Esophagus (tissue), 2 donors: ENCODE results near the gene DYNC1LI1. TPM values are rescaled to one million over a fixed set of nuclear protein-coding genes. Genes with fewer than 3 reads are reported as not detected.

Experiments
- H3K27ac ChIP-seq, 2 donors: one replicate each; pipeline ENCODE4 v1.5.1; 2013; ENCODE audit warnings: low read depth in 2 of 2, mild to moderate bottlenecking in 2 of 2, inconsistent platforms in 1 of 2, low read length in 1 of 2, moderate library complexity in 1 of 2
- H3K27me3 ChIP-seq, 2 donors: one replicate each; pipeline ENCODE4 v1.6.1; 2013; ENCODE audit warnings: low read length in 2 of 2, control low read depth in 1 of 2, mild to moderate bottlenecking in 1 of 2; ENCODE audit not compliant: insufficient read depth in 2 of 2, control insufficient read depth in 1 of 2
- H3K36me3 ChIP-seq, 2 donors: one replicate each; pipeline ENCODE4 v1.6.1; 2013; ENCODE audit warnings: low read length in 1 of 2; ENCODE audit not compliant: control insufficient read depth in 2 of 2, insufficient read depth in 2 of 2
- H3K4me1 ChIP-seq, 2 donors: one replicate each; pipeline ENCODE4 v1.6.1; 2013; ENCODE audit warnings: low read length in 1 of 2; ENCODE audit not compliant: control insufficient read depth in 2 of 2, insufficient read depth in 2 of 2
- H3K4me3 ChIP-seq, 2 donors: one replicate each; pipeline ENCODE4 v1.5.1; 2013; ENCODE audit warnings: low read length in 2 of 2, mild to moderate bottlenecking in 2 of 2, low read depth in 1 of 2, moderate library complexity in 1 of 2
- H3K9me3 ChIP-seq, 2 donors: one replicate each; pipeline ENCODE4 v1.6.1; 2013; ENCODE audit warnings: mild to moderate bottlenecking in 2 of 2, low read depth in 1 of 2, low read length in 1 of 2, moderate library complexity in 1 of 2; ENCODE audit not compliant: control insufficient read depth in 2 of 2, insufficient read depth in 1 of 2
- WGBS, 2 donors: extraction: QIAGEN DNeasy Blood & Tissue Kit; methylation state at CpG; one replicate each; pipeline ENCODE4 v1.1.7; 2013; 5-methylcytosine and 5-hydroxymethylcytosine counted together
- polyA plus RNA-seq, 2 donors: library from polyadenylated mRNA; stranded (reverse); fragments of 200-250 nt; gene quantifications; one replicate each; pipeline ENCODE4 v1.2.3, GENCODE V29; 2013
- donor health status: healthy with polysubstance abuse.
- donor health status: Bipolar disorder and iron deficiency.

Gene DYNC1LI1
- polyA plus RNA-seq: 10 to 100 TPM in 1 of 2 donors, 1 to 10 TPM in 1; 7.9 to 15.7 TPM

- H3K4me3 ChIP-seq: peak within 1 kb of the TSS; percentile 81 to 96
- H3K36me3 ChIP-seq: peaks cover 0 to 3% of the 10 kb centered on the region in 2 donors
- H3K4me1 ChIP-seq: no peaks in the 10 kb centered on the region
- no peaks in the 10 kb centered on the region for H3K27me3 ChIP-seq
- no peaks in the 10 kb centered on the region for H3K9me3 ChIP-seq
- WGBS, 2 donors: 0 to 1% methylated on average over 77 to 89 of the region's 89 CpGs
- H3K27ac ChIP-seq: peak within 1 kb of the TSS; percentile 97 to 98
Observed at GRCh38 chr3:32570421-32571191, at the start of gene DYNC1LI1. DYNC1LI1 (minus strand) TSS chr3:32570858; CDS start chr3:32570770, 88 bp downstream.

- H3K36me3 ChIP-seq: no peaks in the 10 kb centered on the region
- H3K9me3 ChIP-seq: no peaks in the 10 kb centered on the region
- H3K27me3 ChIP-seq: no peaks in the 10 kb centered on the region
- no peak overlapping the region for H3K27ac ChIP-seq
- peaks cover 0 to 2% of the 10 kb centered on the region in 2 donors for H3K4me1 ChIP-seq
- no peak overlapping the region for H3K4me3 ChIP-seq
Observed at GRCh38 chr3:32619395-32619794, 48.7 kb upstream of the DYNC1LI1 start.

GRCh38 chr3:32616267-32616962 lies 45.8 kb upstream of the DYNC1LI1 start:
- H3K36me3 ChIP-seq: no peaks in the 10 kb centered on the region
- H3K9me3 ChIP-seq: no peaks in the 10 kb centered on the region
- H3K4me3 ChIP-seq: no peak overlapping the region
- H3K27me3 ChIP-seq: no peaks in the 10 kb centered on the region
- H3K4me1 ChIP-seq: peaks cover 0 to 2% of the 10 kb centered on the region in 2 donors
- no peak overlapping the region for H3K27ac ChIP-seq
- 81 to 82% methylated on average over 14 of the region's 14 CpGs for WGBS, 2 donors

GRCh38 chr3:32614956-32615355 lies 44.3 kb upstream of the DYNC1LI1 start:
- Histone ChIP-seq H3K9me3 (no peaks in the 10 kb centered on the region), H3K4me1 (peaks cover 0 to 2% of the 10 kb centered on the region in 2 donors), H3K27me3 (no peaks in the 10 kb centered on the region), H3K36me3 (no peaks in the 10 kb centered on the region), H3K27ac (no peak overlapping the region), H3K4me3 (no peak overlapping the region)
- 29 to 37% methylated on average over 2 of the region's 2 CpGs for WGBS, 2 donors

- Histone ChIP-seq H3K4me1 (peaks cover 0 to 2% of the 10 kb centered on the region in 2 donors), H3K9me3 (no peaks in the 10 kb centered on the region), H3K36me3 (no peaks in the 10 kb centered on the region), H3K27me3 (no peaks in the 10 kb centered on the region), H3K27ac (peak overlapping the region in 1 of 2 donors; percentile 48), H3K4me3 (no peak overlapping the region)
- WGBS, 2 donors: 56 to 64% methylated on average over 4 of the region's 4 CpGs
Observed at GRCh38 chr3:32613183-32613582, 42.5 kb upstream of the DYNC1LI1 start.

GRCh38 chr3:32612547-32612946 lies 41.9 kb upstream of the DYNC1LI1 start:
- no peaks in the 10 kb centered on the region for H3K36me3 ChIP-seq
- H3K4me3 ChIP-seq: no peak overlapping the region
- H3K27me3 ChIP-seq: no peaks in the 10 kb centered on the region
- peaks cover 0 to 2% of the 10 kb centered on the region in 2 donors for H3K4me1 ChIP-seq
- H3K9me3 ChIP-seq: no peaks in the 10 kb centered on the region
- 88 to 93% methylated on average over 1 of the region's 1 CpG for WGBS, 2 donors
- no peak overlapping the region for H3K27ac ChIP-seq

GRCh38 chr3:32607522-32607921 lies 36.9 kb upstream of the DYNC1LI1 start:
- H3K4me3 ChIP-seq: no peak overlapping the region
- WGBS, 2 donors: 92 to 94% methylated on average over 2 of the region's 2 CpGs
- no peaks in the 10 kb centered on the region for H3K27me3 ChIP-seq
- no peak overlapping the region for H3K27ac ChIP-seq
- no peaks in the 10 kb centered on the region for H3K36me3 ChIP-seq
- no peaks in the 10 kb centered on the region for H3K9me3 ChIP-seq
- H3K4me1 ChIP-seq: no peaks in the 10 kb centered on the region

GRCh38 chr3:32606960-32607359 lies 36.3 kb upstream of the DYNC1LI1 start:
- Histone ChIP-seq H3K4me1 (no peaks in the 10 kb centered on the region), H3K4me3 (no peak overlapping the region), H3K9me3 (no peaks in the 10 kb centered on the region), H3K27ac (no peak overlapping the region), H3K36me3 (no peaks in the 10 kb centered on the region), H3K27me3 (no peaks in the 10 kb centered on the region)
- WGBS, 2 donors: 59 to 75% methylated on average over 3 of the region's 3 CpGs

- Histone ChIP-seq H3K4me1 (no peaks in the 10 kb centered on the region), H3K36me3 (no peaks in the 10 kb centered on the region), H3K27me3 (no peaks in the 10 kb centered on the region), H3K9me3 (no peaks in the 10 kb centered on the region), H3K27ac (no peak overlapping the region), H3K4me3 (no peak overlapping the region)
- 89 to 96% methylated on average over 3 of the region's 3 CpGs for WGBS, 2 donors
Observed at GRCh38 chr3:32606277-32606676, 35.6 kb upstream of the DYNC1LI1 start.
